HG03175 (cell line): ENCODE measurements around the gene LST1.

Experiments
- ATAC-seq: cut with Tn5 transposase; IDR thresholded peaks from one replicate; pipeline ENCODE4 v1.9.1; 2021; ENCODE audit warnings: mild to moderate bottlenecking, moderate library complexity; ENCODE audit not compliant: unreplicated experiment

The LST1 gene

DNA sequence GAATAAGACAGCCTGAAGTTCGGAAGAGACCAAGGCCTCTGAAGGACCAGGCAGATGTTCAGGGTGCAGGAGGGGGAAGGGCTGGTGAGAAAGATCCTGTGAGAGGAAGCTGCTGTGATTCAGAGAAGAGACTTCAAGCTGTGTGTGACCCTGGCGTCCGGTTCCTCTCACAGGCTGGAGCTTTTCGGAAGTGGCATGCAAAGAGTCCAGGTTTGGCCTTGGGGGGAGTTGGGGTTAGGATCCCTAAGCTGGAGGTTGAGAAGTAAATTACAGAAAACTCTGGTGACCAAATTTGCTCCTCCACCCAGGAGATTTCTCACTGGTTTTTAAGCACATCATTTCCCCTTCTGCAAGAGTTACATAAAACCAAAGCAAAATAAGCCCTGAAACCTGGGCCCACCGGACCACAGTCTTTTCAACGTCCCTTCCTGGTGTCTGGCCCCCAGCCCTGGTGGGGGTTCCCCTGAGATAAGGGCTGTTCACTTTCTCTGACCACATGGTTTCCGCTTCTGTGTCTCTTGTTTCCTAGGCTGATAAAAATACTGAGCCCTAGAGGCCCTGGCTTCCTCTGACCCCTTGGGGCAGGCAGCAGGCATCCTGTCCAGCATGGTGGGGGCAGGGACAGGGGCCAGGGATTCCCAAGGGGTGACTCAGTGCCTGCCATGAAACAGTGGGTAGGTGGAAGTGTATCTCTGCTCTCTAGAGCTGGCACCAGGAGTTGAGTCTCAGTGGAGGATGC lies 25.9 kb upstream of the LST1 start:
- peak; percentile 71 for ATAC-seq

DNA sequence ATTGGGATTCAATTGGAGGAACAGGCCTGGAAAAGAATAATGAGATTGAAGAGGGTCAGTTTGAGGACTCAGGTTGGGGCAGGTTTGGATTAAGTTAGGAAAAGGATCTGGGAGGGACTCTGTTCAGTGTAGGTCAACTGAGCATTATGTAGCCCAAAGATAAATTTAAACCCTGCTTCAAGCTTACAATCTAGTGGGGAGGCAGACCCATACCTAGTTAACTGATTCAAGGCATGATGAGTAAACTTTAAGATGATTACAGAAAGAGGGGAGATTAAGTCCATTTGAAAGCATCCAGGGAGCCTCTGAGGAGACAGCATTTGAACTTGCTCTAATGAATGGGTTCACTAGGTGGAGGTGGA lies 25.4 kb upstream of the LST1 start:
- ATAC-seq, result no peak

DNA sequence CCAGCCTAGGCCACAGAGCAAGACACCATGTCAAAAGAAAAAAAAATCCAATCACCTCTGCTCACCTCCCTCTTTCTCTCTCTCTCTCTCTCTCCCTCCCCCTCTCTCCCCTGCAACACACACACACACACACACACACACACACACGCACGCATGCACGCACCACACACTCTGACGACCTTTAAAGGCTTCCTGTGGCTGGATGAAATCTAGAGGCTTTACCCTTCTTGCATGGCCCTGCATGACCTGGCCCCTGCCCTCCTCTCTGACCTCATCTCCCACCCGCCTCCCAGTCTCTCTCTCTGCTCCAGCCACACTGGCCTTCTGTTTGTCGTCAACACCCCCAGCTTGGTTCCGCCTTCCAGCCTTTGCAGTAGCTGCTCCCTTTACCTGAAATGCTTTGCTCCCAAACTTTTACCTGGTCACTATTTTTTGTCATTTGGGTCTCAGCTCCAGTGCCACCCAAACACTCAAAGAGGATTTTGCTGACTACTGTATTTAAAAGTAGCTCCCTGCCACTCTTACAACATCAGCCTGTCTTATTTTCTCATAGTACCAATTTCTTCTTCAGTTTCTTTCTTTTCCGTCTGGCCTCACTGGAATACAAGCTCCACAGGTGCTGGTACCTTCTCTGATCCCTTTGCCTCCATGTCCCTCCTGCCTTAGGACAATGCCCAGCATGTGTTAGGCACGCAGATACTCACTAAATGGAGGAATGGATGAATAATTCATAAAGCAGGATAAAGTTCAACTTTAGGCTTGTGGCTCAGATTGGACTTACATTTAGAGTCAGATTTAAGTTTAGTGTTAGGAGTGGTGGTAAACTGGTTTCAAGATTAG lies 18.3 kb upstream of the LST1 start:
- no peak for ATAC-seq

DNA sequence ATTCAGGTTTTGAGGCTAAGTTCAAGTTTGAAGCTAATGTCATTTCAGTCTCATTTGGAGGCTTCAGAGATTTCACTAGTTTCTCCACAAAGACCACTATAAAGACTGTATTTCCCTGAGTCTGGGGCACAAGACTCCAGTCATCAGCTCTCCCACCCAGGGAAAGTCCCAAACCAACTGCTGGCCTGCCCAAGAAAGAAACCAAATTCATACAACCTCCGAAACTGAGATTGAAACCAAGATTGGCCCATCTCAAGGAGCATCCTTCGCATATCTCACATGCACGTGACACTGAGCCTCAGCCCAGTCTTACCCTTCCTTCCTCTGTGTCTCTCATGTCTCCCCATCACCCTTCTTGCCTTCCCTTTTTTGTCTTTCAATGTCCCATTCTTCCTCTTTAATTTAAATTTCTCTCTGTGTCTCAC lies 17.5 kb upstream of the LST1 start:
- peak; percentile 71 for ATAC-seq

DNA sequence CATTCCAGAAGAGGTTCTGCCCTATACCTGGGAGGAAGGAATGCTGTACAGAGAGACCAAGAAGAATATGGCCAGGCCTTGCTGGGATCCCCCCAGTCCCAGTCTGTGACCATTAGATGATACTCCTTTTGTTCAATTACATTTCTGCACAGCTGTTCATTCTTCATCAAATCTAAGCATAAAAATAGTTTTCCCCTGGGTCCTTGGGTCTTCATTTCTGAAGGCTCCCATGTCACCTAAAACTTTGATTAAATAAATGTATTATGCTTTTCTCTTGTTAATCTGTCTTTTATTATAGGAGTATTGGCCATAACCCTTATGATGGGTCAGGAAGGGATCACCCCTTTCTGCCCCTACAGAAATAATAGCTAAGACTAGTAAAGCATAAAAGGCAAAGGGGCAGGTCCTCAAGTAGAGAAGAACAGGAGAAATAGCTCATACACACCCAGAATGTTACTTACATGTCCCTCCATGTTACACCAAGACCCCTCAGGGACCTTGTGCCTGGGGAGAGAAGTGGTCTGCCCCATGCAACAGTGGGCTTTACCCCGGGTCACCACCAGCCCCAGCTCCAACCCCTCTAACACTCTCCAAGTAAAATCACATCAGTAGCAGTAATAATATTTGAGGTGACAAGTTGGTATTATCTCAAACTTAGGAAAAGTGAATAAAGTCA lies 16.1 kb upstream of the LST1 start:
- no peak for ATAC-seq

DNA sequence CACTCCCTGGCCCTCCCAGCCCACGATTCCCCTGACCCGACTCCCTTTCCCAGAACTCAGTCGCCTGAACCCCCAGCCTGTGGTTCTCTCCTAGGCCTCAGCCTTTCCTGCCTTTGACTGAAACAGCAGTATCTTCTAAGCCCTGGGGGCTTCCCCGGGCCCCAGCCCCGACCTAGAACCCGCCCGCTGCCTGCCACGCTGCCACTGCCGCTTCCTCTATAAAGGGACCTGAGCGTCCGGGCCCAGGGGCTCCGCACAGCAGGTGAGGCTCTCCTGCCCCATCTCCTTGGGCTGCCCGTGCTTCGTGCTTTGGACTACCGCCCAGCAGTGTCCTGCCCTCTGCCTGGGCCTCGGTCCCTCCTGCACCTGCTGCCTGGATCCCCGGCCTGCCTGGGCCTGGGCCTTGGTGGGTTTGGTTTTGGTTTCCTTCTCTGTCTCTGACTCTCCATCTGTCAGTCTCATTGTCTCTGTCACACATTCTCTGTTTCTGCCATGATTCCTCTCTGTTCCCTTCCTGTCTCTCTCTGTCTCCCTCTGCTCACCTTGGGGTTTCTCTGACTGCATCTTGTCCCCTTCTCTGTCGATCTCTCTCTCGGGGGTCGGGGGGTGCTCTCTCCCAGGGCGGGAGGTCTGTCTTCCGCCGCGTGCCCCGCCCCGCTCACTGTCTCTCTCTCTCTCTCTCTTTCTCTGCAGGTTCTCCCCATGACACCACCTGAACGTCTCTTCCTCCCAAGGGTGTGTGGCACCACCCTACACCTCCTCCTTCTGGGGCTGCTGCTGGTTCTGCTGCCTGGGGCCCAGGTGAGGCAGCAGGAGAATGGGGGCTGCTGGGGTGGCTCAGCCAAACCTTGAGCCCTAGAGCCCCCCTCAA lies 13.8 kb upstream of the LST1 start, which contains the start of gene LTA:
LTA (plus strand) TSS at position 249 of the 871 bp plus-strand sequence; CDS start at position 703, 454 bp downstream.
- peak; percentile 55 for ATAC-seq

DNA sequence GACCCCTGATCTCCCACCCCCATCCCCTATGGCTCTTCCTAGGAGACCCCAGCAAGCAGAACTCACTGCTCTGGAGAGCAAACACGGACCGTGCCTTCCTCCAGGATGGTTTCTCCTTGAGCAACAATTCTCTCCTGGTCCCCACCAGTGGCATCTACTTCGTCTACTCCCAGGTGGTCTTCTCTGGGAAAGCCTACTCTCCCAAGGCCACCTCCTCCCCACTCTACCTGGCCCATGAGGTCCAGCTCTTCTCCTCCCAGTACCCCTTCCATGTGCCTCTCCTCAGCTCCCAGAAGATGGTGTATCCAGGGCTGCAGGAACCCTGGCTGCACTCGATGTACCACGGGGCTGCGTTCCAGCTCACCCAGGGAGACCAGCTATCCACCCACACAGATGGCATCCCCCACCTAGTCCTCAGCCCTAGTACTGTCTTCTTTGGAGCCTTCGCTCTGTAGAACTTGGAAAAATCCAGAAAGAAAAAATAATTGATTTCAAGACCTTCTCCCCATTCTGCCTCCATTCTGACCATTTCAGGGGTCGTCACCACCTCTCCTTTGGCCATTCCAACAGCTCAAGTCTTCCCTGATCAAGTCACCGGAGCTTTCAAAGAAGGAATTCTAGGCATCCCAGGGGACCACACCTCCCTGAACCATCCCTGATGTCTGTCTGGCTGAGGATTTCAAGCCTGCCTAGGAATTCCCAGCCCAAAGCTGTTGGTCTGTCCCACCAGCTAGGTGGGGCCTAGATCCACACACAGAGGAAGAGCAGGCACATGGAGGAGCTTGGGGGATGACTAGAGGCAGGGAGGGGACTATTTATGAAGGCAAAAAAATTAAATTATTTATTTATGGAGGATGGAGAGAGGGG lies 12.6 kb upstream of the LST1 start:
- ATAC-seq, result no peak

DNA sequence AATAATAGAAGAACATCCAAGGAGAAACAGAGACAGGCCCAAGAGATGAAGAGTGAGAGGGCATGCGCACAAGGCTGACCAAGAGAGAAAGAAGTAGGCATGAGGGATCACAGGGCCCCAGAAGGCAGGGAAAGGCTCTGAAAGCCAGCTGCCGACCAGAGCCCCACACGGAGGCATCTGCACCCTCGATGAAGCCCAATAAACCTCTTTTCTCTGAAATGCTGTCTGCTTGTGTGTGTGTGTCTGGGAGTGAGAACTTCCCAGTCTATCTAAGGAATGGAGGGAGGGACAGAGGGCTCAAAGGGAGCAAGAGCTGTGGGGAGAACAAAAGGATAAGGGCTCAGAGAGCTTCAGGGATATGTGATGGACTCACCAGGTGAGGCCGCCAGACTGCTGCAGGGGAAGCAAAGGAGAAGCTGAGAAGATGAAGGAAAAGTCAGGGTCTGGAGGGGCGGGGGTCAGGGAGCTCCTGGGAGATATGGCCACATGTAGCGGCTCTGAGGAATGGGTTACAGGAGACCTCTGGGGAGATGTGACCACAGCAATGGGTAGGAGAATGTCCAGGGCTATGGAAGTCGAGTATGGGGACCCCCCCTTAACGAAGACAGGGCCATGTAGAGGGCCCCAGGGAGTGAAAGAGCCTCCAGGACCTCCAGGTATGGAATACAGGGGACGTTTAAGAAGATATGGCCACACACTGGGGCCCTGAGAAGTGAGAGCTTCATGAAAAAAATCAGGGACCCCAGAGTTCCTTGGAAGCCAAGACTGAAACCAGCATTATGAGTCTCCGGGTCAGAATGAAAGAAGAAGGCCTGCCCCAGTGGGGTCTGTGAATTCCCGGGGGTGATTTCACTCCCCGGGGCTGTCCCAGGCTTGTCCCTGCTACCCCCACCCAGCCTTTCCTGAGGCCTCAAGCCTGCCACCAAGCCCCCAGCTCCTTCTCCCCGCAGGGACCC lies 11.7 kb upstream of the LST1 start:
- ATAC-seq, result no peak

DNA sequence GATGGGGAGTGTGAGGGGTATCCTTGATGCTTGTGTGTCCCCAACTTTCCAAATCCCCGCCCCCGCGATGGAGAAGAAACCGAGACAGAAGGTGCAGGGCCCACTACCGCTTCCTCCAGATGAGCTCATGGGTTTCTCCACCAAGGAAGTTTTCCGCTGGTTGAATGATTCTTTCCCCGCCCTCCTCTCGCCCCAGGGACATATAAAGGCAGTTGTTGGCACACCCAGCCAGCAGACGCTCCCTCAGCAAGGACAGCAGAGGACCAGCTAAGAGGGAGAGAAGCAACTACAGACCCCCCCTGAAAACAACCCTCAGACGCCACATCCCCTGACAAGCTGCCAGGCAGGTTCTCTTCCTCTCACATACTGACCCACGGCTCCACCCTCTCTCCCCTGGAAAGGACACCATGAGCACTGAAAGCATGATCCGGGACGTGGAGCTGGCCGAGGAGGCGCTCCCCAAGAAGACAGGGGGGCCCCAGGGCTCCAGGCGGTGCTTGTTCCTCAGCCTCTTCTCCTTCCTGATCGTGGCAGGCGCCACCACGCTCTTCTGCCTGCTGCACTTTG lies 10.7 kb upstream of the LST1 start, which contains the start of gene TNF:
TNF (plus strand) TSS at position 231 of the 567 bp plus-strand sequence; CDS start at position 408, 177 bp downstream.
- no peak for ATAC-seq

DNA sequence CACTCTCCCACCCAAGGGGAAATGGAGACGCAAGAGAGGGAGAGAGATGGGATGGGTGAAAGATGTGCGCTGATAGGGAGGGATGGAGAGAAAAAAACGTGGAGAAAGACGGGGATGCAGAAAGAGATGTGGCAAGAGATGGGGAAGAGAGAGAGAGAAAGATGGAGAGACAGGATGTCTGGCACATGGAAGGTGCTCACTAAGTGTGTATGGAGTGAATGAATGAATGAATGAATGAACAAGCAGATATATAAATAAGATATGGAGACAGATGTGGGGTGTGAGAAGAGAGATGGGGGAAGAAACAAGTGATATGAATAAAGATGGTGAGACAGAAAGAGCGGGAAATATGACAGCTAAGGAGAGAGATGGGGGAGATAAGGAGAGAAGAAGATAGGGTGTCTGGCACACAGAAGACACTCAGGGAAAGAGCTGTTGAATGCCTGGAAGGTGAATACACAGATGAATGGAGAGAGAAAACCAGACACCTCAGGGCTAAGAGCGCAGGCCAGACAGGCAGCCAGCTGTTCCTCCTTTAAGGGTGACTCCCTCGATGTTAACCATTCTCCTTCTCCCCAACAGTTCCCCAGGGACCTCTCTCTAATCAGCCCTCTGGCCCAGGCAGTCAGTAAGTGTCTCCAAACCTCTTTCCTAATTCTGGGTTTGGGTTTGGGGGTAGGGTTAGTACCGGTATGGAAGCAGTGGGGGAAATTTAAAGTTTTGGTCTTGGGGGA lies 10.0 kb upstream of the LST1 start:
- no peak for ATAC-seq

DNA sequence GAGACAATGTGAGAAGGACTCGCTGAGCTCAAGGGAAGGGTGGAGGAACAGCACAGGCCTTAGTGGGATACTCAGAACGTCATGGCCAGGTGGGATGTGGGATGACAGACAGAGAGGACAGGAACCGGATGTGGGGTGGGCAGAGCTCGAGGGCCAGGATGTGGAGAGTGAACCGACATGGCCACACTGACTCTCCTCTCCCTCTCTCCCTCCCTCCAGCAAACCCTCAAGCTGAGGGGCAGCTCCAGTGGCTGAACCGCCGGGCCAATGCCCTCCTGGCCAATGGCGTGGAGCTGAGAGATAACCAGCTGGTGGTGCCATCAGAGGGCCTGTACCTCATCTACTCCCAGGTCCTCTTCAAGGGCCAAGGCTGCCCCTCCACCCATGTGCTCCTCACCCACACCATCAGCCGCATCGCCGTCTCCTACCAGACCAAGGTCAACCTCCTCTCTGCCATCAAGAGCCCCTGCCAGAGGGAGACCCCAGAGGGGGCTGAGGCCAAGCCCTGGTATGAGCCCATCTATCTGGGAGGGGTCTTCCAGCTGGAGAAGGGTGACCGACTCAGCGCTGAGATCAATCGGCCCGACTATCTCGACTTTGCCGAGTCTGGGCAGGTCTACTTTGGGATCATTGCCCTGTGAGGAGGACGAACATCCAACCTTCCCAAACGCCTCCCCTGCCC lies 9.0 kb upstream of the LST1 start:
- ATAC-seq, result no peak

DNA sequence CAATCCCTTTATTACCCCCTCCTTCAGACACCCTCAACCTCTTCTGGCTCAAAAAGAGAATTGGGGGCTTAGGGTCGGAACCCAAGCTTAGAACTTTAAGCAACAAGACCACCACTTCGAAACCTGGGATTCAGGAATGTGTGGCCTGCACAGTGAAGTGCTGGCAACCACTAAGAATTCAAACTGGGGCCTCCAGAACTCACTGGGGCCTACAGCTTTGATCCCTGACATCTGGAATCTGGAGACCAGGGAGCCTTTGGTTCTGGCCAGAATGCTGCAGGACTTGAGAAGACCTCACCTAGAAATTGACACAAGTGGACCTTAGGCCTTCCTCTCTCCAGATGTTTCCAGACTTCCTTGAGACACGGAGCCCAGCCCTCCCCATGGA lies 8.5 kb upstream of the LST1 start:
- no peak for ATAC-seq

DNA sequence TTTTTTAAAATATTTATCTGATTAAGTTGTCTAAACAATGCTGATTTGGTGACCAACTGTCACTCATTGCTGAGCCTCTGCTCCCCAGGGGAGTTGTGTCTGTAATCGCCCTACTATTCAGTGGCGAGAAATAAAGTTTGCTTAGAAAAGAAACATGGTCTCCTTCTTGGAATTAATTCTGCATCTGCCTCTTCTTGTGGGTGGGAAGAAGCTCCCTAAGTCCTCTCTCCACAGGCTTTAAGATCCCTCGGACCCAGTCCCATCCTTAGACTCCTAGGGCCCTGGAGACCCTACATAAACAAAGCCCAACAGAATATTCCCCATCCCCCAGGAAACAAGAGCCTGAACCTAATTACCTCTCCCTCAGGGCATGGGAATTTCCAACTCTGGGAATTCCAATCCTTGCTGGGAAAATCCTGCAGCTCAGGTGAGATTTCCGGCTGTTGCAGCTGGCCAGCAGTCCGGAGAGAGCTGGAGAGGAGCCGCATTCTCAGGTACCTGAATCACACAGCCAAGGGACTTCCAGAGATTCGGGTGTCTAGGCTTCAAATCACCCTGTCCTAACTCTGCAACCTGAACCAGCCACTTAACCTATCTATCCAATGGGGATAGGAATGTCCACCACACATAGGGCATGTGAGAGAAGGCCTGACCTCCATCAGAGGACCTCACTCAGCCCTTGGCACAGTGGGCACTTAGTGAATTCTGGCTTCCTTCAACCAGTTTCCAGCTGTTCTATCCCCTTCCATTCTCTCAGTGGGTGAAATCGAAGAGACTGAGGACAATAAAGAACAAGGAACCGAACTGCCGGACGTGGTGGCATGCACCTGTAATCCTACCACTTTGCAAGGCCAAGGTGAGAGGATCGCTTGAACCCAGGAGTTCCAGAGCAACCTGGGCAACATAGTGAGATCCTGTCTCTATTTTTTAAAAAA lies 7.6 kb upstream of the LST1 start:
- ATAC-seq, result no peak

DNA sequence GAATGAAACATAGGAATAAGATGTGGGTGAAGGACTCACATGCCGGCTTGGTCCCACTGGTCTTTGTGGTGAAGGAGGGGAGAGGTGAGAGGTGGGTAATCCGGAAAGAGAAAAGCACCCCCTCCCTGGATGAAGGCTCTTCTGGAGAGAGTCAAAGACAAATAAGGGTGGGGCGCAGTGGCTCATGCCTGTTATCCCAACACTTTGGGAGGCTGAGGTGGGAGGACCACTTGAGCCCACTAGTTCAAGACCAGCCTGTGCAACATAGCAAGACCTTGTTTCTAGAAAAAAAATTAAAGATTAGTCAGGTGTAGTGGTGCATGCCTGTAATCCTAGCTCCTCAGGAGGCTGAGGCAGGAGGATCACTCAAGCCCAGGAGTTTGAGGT lies 7.0 kb upstream of the LST1 start:
- ATAC-seq, result no peak

DNA sequence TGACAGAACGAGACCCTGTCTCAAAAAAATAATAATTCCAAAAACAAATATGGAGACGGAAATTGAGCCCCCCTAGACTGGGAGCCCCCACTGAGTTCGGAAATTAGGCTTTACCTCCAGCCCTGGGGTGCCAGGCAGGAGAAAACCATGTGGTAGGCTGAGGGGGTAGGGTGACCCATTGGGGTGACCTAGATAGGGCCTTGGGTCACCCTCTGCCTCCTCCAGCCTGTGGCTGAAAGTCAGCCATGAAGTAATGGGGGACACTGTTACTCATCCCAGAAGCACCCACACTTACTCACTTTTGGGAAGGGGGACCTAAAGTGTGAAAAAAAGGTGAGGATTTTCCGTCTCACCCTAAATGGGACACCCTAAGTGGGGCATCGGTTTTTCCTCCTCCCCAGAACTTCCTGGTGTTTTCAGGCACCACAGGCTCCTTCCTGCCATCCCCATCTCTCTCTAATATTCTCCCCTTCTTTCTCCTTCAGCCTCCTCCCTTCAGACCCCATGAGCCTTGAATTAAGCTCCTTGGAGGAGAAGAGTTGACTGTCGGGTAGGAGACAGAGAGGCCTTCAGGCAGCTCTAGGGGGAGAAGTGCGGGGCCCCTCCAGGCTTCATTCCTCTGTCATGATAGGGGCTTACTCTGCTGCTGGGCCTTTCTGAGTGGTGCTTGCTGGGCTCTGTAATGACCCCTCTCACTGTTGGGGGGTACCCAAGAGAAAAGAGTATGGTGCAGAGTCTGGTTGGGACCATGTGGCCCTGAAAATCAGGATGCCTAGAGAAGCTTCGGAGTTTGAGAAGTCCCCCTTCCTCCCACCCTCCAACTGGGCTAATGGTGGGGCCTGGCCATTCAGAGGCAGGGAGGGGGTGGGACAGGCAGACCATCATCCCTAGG lies 6.3 kb upstream of the LST1 start:
- ATAC-seq, result no peak
